ENCODE measurements around the gene PTGR3. TPM values are rescaled to one million over a fixed set of nuclear protein-coding genes. Genes with fewer than 3 reads are reported as not detected.

The PTGR3 gene
- total RNA-seq, 2 donors from 2014 or later, result 25.6 to 32.2 TPM

DNA sequence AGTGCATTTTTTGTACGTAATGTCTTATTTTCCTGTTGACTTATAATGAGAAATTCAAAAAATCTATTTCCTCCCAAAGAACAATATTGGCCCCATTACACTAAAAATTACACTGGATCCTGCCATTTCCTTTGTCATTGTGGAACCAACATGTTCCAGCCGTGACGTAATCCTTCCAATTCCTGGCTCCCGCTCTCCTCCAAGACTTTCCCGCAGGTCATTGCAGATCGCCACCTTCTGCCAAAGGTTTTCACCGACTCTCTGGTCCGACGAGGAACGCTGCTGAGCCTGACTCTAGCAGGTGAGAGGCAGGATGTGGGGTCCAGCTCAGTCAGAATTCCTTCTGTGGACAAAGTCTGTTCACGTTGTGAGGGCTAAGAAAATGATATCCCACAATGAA, 38.0 kb downstream of the PTGR3 start:
- H3K27me3 ChIP-seq (replicated peaks; ENCODE audit: insufficient read depth), result no peaks in the 10 kb centered on the region
- intact Hi-C loops (cut with DNase I), result no loop called here
- H3K4me3 ChIP-seq, result no peak overlapping the region
- no peaks in the 10 kb centered on the region for H3K36me3 ChIP-seq
- no peaks in the 10 kb centered on the region for H3K4me1 ChIP-seq (replicated peaks)
- no peaks in the 10 kb centered on the region for H3K9me3 ChIP-seq
- no peak for TF ChIP-seq POLR2A (IDR thresholded peaks at IDR 0.05)
- TF ChIP-seq, protein P1, sequence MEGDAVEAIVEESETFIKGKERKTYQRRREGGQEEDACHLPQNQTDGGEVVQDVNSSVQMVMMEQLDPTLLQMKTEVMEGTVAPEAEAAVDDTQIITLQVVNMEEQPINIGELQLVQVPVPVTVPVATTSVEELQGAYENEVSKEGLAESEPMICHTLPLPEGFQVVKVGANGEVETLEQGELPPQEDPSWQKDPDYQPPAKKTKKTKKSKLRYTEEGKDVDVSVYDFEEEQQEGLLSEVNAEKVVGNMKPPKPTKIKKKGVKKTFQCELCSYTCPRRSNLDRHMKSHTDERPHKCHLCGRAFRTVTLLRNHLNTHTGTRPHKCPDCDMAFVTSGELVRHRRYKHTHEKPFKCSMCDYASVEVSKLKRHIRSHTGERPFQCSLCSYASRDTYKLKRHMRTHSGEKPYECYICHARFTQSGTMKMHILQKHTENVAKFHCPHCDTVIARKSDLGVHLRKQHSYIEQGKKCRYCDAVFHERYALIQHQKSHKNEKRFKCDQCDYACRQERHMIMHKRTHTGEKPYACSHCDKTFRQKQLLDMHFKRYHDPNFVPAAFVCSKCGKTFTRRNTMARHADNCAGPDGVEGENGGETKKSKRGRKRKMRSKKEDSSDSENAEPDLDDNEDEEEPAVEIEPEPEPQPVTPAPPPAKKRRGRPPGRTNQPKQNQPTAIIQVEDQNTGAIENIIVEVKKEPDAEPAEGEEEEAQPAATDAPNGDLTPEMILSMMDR (IDR thresholded peaks at IDR 0.05), result no peak
- TF ChIP-seq POLR2AphosphoS5 (IDR thresholded peaks at IDR 0.05), result no peak
- 93% methylated on average over 11 of the region's 11 CpGs for WGBS
- no peak overlapping the region for H3K27ac ChIP-seq
- no peak for DNase-seq (ENCODE audit: low spot score)

DNA sequence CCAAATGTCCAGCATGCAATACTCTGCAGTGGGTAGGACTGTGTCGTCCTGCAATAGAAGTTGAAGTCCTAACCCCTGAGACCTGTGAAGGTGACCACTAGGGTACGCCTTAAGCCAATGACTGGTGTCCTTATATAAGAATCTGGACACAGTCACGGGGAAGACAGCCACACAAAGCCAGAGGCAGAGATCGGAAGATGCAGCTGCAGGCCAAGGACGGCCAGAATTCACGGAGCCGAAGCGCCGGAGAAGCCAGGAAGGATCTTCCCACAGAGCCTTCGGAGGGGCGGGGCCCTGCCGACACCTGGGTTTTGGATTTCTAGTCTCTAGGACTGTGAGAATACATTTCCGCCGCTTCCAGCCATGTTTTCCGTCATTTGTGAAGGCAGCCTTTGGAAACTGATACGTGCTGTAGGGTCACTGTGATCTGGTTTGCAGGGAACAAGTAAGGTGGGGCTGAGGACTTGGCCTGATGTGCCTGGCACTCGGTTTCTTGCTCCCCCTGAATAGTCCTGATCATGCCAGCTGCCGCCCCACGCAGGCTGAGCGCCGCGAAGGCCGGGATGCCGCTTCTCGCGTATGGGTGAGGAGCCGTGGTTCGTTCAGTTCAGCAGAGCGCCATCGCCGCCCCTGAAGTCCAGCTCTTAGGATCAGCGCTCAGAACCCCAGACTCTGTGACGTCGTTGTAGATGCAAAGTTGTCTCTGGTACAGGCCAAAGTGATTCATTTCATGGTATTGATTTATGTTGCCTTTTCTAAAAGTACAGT, 38.7 kb downstream of the PTGR3 start:
- Histone ChIP-seq H3K27ac (no peak overlapping the region), H3K4me3 (no peak overlapping the region)

DNA sequence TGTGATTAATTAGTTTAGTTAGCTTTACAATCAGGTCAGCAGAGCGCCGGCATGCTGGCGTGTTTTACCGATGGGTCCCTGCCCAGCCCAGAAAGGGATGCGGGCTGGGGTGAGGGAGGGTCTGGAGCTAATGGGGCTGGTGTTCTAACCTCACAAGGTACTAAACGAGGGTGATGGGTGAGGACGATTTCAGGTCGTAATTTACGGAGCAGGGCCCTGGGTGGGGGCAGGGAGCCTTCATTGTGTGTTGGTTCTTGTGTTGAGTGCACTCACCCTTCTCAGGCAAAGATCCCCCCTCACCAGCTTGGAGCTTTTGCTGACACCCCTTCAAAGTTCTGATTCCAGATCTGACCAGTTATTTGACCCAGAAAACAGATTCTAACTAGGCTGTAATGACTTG, 39.5 kb downstream of the PTGR3 start:
- intact Hi-C loops (cut with DNase I), result no loop called here

More for the DNA sequence above, 38.7 kb downstream of the PTGR3 start:
- WGBS, result 97% methylated on average over 34 of the region's 34 CpGs
- Histone ChIP-seq H3K9me3 (no peaks in the 10 kb centered on the region), H3K27me3 (replicated peaks; ENCODE audit: insufficient read depth) (no peaks in the 10 kb centered on the region), H3K36me3 (no peaks in the 10 kb centered on the region), H3K4me1 (replicated peaks) (no peaks in the 10 kb centered on the region)
- TF ChIP-seq POLR2A (IDR thresholded peaks at IDR 0.05) (no peak), POLR2AphosphoS5 (IDR thresholded peaks at IDR 0.05) (no peak)
- TF ChIP-seq, protein P1 (IDR thresholded peaks at IDR 0.05), result no peak
- intact Hi-C loops (cut with DNase I), result no loop called here
- DNase-seq (ENCODE audit: low spot score), result no peak

DNA sequence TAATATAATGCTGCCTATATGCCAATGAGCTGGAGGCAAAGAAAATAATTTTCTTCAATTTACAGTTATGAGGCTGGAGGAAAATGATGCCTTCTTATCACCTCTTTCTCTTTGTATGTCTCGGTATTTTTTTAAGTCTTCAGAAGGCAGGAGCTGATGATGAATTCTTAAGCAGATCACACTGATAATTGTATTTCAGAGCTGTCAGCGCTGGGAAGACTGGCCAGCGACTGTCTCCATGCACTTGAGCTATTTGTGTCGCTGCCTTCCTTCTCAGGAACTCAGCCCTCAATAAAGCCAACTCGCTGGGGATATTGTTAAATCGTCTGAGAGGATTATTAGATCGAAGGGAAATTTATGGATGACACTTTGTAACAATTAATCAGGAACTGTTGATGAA, 40.3 kb downstream of the PTGR3 start:
- Histone ChIP-seq H3K36me3 (no peaks in the 10 kb centered on the region), H3K4me1 (replicated peaks) (no peaks in the 10 kb centered on the region), H3K27me3 (replicated peaks; ENCODE audit: insufficient read depth) (no peaks in the 10 kb centered on the region), H3K4me3 (no peak overlapping the region), H3K27ac (no peak overlapping the region), H3K9me3 (no peaks in the 10 kb centered on the region)
- TF ChIP-seq, protein P1 (IDR thresholded peaks at IDR 0.05), result no peak
- TF ChIP-seq POLR2AphosphoS5 (IDR thresholded peaks at IDR 0.05) (no peak), POLR2A (IDR thresholded peaks at IDR 0.05) (no peak)
- WGBS, result 38% methylated on average over 7 of the region's 7 CpGs
- no peak for DNase-seq (ENCODE audit: low spot score)
- intact Hi-C loops (cut with DNase I), result no loop called here

More for the DNA sequence above, 39.5 kb downstream of the PTGR3 start:
- Histone ChIP-seq H3K4me1 (replicated peaks) (no peaks in the 10 kb centered on the region), H3K4me3 (no peak overlapping the region), H3K9me3 (no peaks in the 10 kb centered on the region), H3K27me3 (replicated peaks; ENCODE audit: insufficient read depth) (no peaks in the 10 kb centered on the region), H3K36me3 (no peaks in the 10 kb centered on the region), H3K27ac (no peak overlapping the region)
- WGBS, result 69% methylated on average over 9 of the region's 9 CpGs
- no peak for DNase-seq (ENCODE audit: low spot score)
- TF ChIP-seq POLR2AphosphoS5 (IDR thresholded peaks at IDR 0.05) (no peak), POLR2A (IDR thresholded peaks at IDR 0.05) (no peak)
- TF ChIP-seq, protein P1 (IDR thresholded peaks at IDR 0.05), result no peak
